Heart left ventricle (tissue), 16 donors: ENCODE measurements around the gene RGS6. TPM values are rescaled to one million over a fixed set of nuclear protein-coding genes. Genes with fewer than 3 reads are reported as not detected.

Source experiments
- ATAC-seq, 4 donors: fragments of 200-7000 bp; cut with Tn5 transposase; one replicate each; pipeline ENCODE4 v1.9.1; 2020 to 2022; ENCODE audit warnings: moderate library complexity in 4 of 4, mild to moderate bottlenecking in 3 of 4, moderate number of reproducible peaks in 1 of 4
- DNase-seq, 5 donors: peaks; one replicate each; pipeline ENCODE4 v3.0.0-alpha.2; 2020
- H3K27ac ChIP-seq, 12 donors: fragments of 200-600 bp; sonication (generic) in 4 of 12; one replicate each; pipeline versions ENCODE4 v1.5.0 to v1.8.0; 2016 to 2022; ENCODE audit warnings: mild to moderate bottlenecking in 2 of 12
- H3K27me3 ChIP-seq, 9 donors: fragments of 200-600 bp; sonication (generic) in 2 of 9; one replicate each; pipeline versions ENCODE4 v1.5.1 to v1.8.0; 2016 to 2022; ENCODE audit warnings: mild to moderate bottlenecking in 3 of 9
- H3K36me3 ChIP-seq, 9 donors: fragments of 200-600 bp; sonication (generic) in 2 of 9; one replicate each; pipeline versions ENCODE4 v1.5.0 to v1.8.0; 2018 to 2022; ENCODE audit warnings: mild to moderate bottlenecking in 2 of 9
- H3K4me1 ChIP-seq, 12 donors: fragments of 200-600 bp; sonication (generic) in 4 of 12; one replicate each; pipeline versions ENCODE4 v1.5.0 to v1.8.0; 2016 to 2022; ENCODE audit warnings: mild to moderate bottlenecking in 3 of 12
- H3K4me3 ChIP-seq, 12 donors: fragments of 200-600 bp; sonication (generic) in 4 of 12; one replicate each; pipeline versions ENCODE4 v1.5.0 to v1.8.0; 2017 to 2022; ENCODE audit warnings: mild to moderate bottlenecking in 9 of 12, moderate library complexity in 4 of 12
- H3K9me3 ChIP-seq, 12 donors: fragments of 200-600 bp; sonication (generic) in 4 of 12; one replicate each; pipeline versions ENCODE4 v1.5.0 to v1.8.0; 2016 to 2022; ENCODE audit warnings: mild to moderate bottlenecking in 1 of 12
- CTCF ChIP-seq, 12 donors: fragments of 200-600 bp; sonication (generic) in 4 of 12; IDR thresholded peaks; one replicate each; pipeline versions ENCODE4 v1.5.0 to v1.8.0; 2018 to 2022; ENCODE audit warnings: antibody characterized with exemption in 12 of 12, mild to moderate bottlenecking in 5 of 12
- POLR2A ChIP-seq, 2 donors: fragments of 450-650 bp; IDR thresholded peaks; one replicate each; pipeline ENCODE4 v1.6.1; 2017; ENCODE audit warnings: antibody characterized with exemption in 2 of 2, mild to moderate bottlenecking in 2 of 2, moderate library complexity in 2 of 2
- WGBS, 4 donors: extraction: QIAGEN DNeasy Blood & Tissue Kit in 2 of 4; methylation state at CpG; one replicate each; pipeline versions ENCODE4 v1.1.5 to v1.1.7; 2013 to 2018; 5-methylcytosine and 5-hydroxymethylcytosine counted together
- intact Hi-C, 10 donors: fragments of 100-400 bp; cut with DNase I; formaldehyde crosslinking; loops; one replicate each; pipeline versions ENCODE4 v1.11.1 to v1.14.2; 2022
- polyA plus RNA-seq, 2 donors: library from polyadenylated mRNA; stranded (reverse); fragments of 200-250 nt; gene quantifications; one replicate each; pipeline ENCODE4 v1.2.3, GENCODE V29; 2013
- total RNA-seq, 9 donors: library from RNA; depleted of rRNA in 2 of 9; stranded (reverse); fragments of >200 nt in 2 of 9; fragmentation: NEBNext Ultra II Directional in 3 of 9; extraction: Animal tissue kit (Norgen Biotek cat#: 25700) in 3 of 9; gene quantifications; one replicate each; pipeline versions ENCODE4 v1.1.0 to v1.2.4, GENCODE V29; 2016 to 2023
- donor health status: ischemic (EF 13 %, LVEDD 7.1; RV severe dilation, severe dysfunction).
- donor health status: healthy with polysubstance abuse.
- donor health status: DM: no; HTN: yes; CAD: no.
- donor health status: DM: no; HTN: no; CAD: no.
- donor health status: ischemic (EF 25% LVEDD 6.9; RV normal size, moderate dysfunction).
- donor health status: ischemic (EF 25% LVEDD 5.7; RV mildly dilated, moderate dysfunction).
- donor health status: healthy.
- donor health status: DM: yes; HTN: yes; CAD: no.
- donor health status: ischemic (EF 35%, LVEDD 5.7; RV mildly dilated, moderate dysfunction).
- donor health status: nonischemic (EF 11% LVEDD 7.7; RV severe dilation, severe dysfunction).
- donor health status: DM: yes; HTN: yes; CAD: no.
- donor health status: PGD.
- donor health status: ischemic (EF 29% LVEDD 5.4; RV normal size, mild dysfunction).
- donor health status: nonischemic (EF 23%, LVEDD 6.1; RV moderate dilation, normal function).

RGS6 gene
- total and polyA plus RNA-seq, 11 donors, result 1.3 to 25.4 (median 15.1) TPM

GRCh38 chr14:72291908-72292688, 359.9 kb downstream of the RGS6 start:
- ATAC-seq (peak; percentile 71 to 87 (median 82)), DNase-seq (peak in 4 of 5 donors; percentile 16 to 33 (median 23))
- no peaks in the 10 kb centered on the region for H3K36me3 ChIP-seq
- peak overlapping the region in 2 of 12 donors; percentile 6 to 28 for H3K27ac ChIP-seq
- H3K4me1 ChIP-seq, result peaks cover 0 to 8% (median 0%) of the 10 kb centered on the region in 12 donors
- peaks cover 0 to 13% (median 0%) of the 10 kb centered on the region in 12 donors for H3K9me3 ChIP-seq
- TF ChIP-seq CTCF (IDR thresholded peaks at IDR 0.05) (peak; percentile 66 to 85 (median 80)), POLR2A (IDR thresholded peaks at IDR 0.05) (no peak)
- peaks cover 0 to 3% (median 0%) of the 10 kb centered on the region in 9 donors for H3K27me3 ChIP-seq
- 28 to 36% (median 29%) methylated on average over 16 of the region's 16 CpGs for WGBS, 4 donors
- H3K4me3 ChIP-seq, result peak overlapping the region in 8 of 12 donors; percentile 8 to 51 (median 28)
- intact Hi-C loops, result loop anchor here (1.0 to 10.0 kb wide), 12 partner anchors 105 to 361 kb away; partner anchors contain the start of gene RGS6 (in 7 of the 10)

GRCh38 chr14:72292689-72293024, 360.4 kb downstream of the RGS6 start:
- 24 to 43% (median 30%) methylated on average over 1 of the region's 1 CpG for WGBS, 4 donors
- peak in 1 of 4 donors; percentile 10 for ATAC-seq
- Histone ChIP-seq H3K27ac (no peak overlapping the region), H3K36me3 (no peaks in the 10 kb centered on the region), H3K9me3 (peaks cover 0 to 13% (median 0%) of the 10 kb centered on the region in 12 donors), H3K4me1 (peaks cover 0 to 8% (median 0%) of the 10 kb centered on the region in 12 donors), H3K4me3 (peak overlapping the region in 1 of 12 donors; percentile 23), H3K27me3 (peaks cover 0 to 3% (median 0%) of the 10 kb centered on the region in 9 donors)
- DNase-seq, result no peak
- TF ChIP-seq CTCF (IDR thresholded peaks at IDR 0.05) (no peak), POLR2A (IDR thresholded peaks at IDR 0.05) (no peak)
- intact Hi-C loops, result loop anchor here (1.0 to 10.0 kb wide), 12 partner anchors 105 to 361 kb away; partner anchors contain the start of gene RGS6 (in 6 of the 10)

- WGBS, 4 donors, result 72 to 79% (median 76%) methylated on average over 3 of the region's 3 CpGs
- no peak for TF ChIP-seq CTCF (IDR thresholded peaks at IDR 0.05)
- TF ChIP-seq POLR2A (IDR thresholded peaks at IDR 0.05), result no peak
- ATAC-seq, result no peak
Measured at GRCh38 chr14:72301352-72301751, 369.1 kb downstream of the RGS6 start.

GRCh38 chr14:72303930-72304329, 371.7 kb downstream of the RGS6 start:
- Histone ChIP-seq H3K36me3 (no peaks in the 10 kb centered on the region), H3K9me3 (peaks cover 0 to 23% (median 8%) of the 10 kb centered on the region in 12 donors), H3K27ac (no peak overlapping the region), H3K27me3 (no peaks in the 10 kb centered on the region), H3K4me1 (peaks cover 0 to 4% (median 0%) of the 10 kb centered on the region in 12 donors), H3K4me3 (no peak overlapping the region)
- TF ChIP-seq CTCF (IDR thresholded peaks at IDR 0.05) (no peak), POLR2A (IDR thresholded peaks at IDR 0.05) (no peak)
- WGBS, 4 donors, result 86 to 93% (median 90%) methylated on average over 4 of the region's 4 CpGs
- ATAC-seq (no peak), DNase-seq (no peak)
- intact Hi-C loops, result no loop called here

More at GRCh38 chr14:72301352-72301751, 369.1 kb downstream of the RGS6 start:
- H3K27ac ChIP-seq, result no peak overlapping the region
- no peaks in the 10 kb centered on the region for H3K27me3 ChIP-seq
- DNase-seq, result no peak
- intact Hi-C loops, result no loop called here
- H3K9me3 ChIP-seq, result peaks cover 0 to 29% (median 6%) of the 10 kb centered on the region in 12 donors
- H3K4me1 ChIP-seq, result no peaks in the 10 kb centered on the region
- no peak overlapping the region for H3K4me3 ChIP-seq
- H3K36me3 ChIP-seq, result no peaks in the 10 kb centered on the region
